Epithelial cell of esophagus (primary cell): ENCODE measurements around the gene GSTP1.

Experiments
- DNase-seq: peaks from one replicate; pipeline ENCODE4 v3.0.0; 2010; ENCODE audit warnings: low read depth
- H3K4me3 ChIP-seq: 2 replicates; pipeline ENCODE4 v1.5.1; 2011; ENCODE audit warnings: mild to moderate bottlenecking, low read length, control low read depth
- CTCF ChIP-seq: IDR thresholded peaks from 2 replicates; pipeline ENCODE4 v1.5.1; 2011; ENCODE audit warnings: low read depth, mild to moderate bottlenecking, low read length, control low read depth, inconsistent platforms; ENCODE audit not compliant: insufficient read depth; ENCODE audit errors: missing control alignments

The GSTP1 gene

GRCh38 chr11:67630943-67631331 is 47.3 kb downstream of the GSTP1 start:
- no peak for TF ChIP-seq CTCF
- DNase-seq = no peak
- H3K4me3 ChIP-seq = peak overlapping the region; percentile 57

- TF ChIP-seq CTCF = no peak
- no peak for DNase-seq
- H3K4me3 ChIP-seq = no peak overlapping the region
Measured at GRCh38 chr11:67631411-67631810, 47.8 kb downstream of the GSTP1 start.

GRCh38 chr11:67631853-67632174 is 48.2 kb downstream of the GSTP1 start:
- TF ChIP-seq CTCF = no peak
- no peak for DNase-seq
- no peak overlapping the region for H3K4me3 ChIP-seq

- no peak for DNase-seq
Measured at GRCh38 chr11:67632175-67632981, 48.8 kb downstream of the GSTP1 start.

GRCh38 chr11:67632982-67633755 is 49.6 kb downstream of the GSTP1 start:
- no peak for TF ChIP-seq CTCF
- DNase-seq = no peak
- H3K4me3 ChIP-seq = no peak overlapping the region

More at GRCh38 chr11:67632175-67632981, 48.8 kb downstream of the GSTP1 start:
- no peak for TF ChIP-seq CTCF
- no peak overlapping the region for H3K4me3 ChIP-seq

- no peak overlapping the region for H3K4me3 ChIP-seq
- DNase-seq = no peak
- TF ChIP-seq CTCF = no peak
Measured at GRCh38 chr11:67633758-67634365, 50.2 kb downstream of the GSTP1 start.
